SKM-1 treated with dmso at 0.1 percent for 144 hours (cell line): Measurements from ENCODE around the gene CLSTN1.

Experiments used
- DNase-seq: peaks from one replicate; lab custom pipeline; 2025; ENCODE audit not compliant: unreplicated experiment; lab: John Stamatoyannopoulos, UW

Gene CLSTN1

DNA sequence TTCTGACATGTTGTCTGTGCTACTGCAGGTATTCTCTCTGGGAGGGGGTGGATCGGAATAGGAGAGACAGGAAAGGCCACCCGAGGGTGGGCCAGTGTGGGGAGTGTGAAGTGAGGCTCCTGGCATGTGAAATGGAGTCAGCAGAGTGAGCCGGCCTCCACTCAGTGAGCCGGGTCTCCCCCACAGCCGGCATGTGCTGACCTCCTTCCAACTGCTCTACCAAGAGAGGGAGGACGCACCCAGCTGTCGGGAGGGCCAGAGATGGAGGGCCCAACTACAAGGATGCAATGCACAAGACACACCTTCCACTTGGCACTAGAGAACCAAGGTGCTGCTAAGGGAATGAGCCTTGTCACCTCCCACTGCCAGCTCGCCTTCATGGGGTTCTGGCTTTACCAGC lies 28.2 kb upstream of the CLSTN1 start:
- no peak for DNase-seq

DNA sequence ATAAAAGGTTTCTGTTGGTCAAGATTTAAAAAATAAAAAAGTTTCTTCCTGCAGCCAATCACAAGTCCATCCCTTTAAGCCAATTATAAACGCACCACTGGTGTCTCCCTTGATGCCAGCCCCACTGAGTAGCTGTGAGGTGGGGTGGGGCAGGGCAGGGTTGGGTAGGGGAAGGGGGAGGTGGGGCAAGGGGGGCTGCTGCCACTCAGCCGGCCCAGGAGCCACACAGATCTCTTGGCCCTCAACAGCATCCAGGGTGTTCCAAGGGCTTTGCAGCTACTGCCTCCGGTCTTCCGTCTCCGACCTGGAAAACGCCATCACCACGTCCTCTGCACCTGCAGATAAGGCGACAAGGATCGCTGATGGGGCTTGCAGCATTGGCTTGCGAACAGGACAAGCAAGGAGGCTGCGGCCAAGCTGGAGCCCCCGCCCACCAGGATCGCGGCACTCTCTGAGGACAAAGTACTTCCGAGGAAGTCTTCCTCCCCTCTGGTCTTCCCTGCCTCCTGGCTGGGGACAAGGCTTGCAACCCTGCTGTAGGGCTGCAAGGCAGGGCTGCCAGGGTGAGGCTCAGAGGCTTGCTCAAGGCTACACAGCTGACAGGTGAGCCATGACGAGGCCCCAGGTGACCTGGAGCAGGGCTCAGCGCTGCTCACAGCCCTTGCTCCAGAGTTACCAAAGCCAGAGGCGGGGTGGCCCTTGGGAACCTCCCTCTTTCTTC lies 26.8 kb upstream of the CLSTN1 start:
- DNase-seq = no peak

DNA sequence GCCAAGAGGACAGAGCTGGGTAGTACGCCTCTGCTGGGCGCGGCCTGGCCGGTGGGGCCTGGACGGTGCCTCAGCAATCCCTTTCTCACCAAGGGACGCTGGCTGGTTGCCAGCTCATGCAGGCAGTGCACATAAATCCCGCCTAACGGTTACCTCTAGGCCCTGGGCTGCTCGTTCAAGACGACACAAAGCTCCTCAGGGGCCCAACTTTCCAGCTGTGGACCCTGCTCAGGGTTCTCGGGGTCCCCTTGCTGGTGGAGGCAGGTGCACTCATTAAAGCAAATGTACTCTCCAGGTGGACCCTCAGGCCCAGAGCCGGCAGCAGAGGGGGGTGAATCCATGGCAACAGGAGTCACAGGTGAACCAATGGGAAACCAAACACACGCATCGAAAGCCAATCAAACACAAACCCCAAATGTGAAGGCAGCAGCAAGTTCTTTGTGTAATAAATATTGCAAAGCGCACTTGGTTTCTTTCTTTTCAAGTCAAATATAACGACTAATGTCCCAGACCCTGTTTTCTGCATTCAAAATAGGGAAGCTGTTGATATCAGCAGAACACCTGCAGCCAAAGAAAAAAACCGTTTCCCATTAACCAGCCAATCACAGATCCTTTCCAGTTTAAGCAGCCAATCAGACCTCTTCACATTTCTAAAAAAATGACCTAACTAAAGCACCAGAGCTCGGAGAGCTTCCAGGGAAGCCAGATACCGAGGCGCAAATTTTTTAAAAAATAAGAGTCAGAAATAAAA lies 26.1 kb upstream of the CLSTN1 start:
- DNase-seq = no peak

DNA sequence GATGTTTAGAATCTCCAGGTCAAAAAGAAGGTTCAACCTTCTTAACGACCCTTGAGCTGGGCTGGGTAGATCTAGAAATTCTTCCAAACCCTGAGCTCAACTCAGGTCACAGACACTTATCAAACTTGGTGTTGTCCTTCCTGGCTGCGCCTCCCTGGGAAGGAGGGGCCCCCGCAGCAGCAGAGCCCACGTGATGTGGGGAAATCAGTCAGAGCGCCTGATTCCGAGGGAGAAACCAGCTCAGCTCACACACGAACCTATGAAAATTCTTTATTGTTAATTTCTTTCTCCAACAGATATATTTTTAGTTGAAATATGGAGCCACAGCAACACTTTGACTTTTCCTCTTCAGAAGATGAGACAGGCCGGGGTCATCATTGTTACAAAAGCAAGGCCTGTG lies 24.3 kb upstream of the CLSTN1 start:
- no peak for DNase-seq

DNA sequence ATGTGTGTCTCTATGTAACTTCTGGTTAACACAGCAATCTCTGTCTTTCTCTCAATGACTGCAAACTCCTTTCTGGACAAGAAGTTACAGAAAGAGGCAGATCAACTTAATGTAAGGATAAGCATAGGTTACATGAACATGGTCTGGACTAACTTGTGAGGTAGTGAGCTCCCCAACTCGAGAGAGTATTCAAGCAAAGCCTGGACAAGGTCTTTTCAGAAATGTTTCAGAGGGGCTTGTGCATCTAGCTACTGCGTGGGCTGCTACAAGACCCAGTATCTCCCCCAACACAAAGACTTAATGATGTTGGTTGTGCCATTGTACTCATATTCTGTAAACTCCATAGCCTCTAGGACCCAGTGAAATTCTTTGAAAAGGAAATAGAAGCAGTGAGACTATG lies 23.5 kb upstream of the CLSTN1 start:
- no peak for DNase-seq

DNA sequence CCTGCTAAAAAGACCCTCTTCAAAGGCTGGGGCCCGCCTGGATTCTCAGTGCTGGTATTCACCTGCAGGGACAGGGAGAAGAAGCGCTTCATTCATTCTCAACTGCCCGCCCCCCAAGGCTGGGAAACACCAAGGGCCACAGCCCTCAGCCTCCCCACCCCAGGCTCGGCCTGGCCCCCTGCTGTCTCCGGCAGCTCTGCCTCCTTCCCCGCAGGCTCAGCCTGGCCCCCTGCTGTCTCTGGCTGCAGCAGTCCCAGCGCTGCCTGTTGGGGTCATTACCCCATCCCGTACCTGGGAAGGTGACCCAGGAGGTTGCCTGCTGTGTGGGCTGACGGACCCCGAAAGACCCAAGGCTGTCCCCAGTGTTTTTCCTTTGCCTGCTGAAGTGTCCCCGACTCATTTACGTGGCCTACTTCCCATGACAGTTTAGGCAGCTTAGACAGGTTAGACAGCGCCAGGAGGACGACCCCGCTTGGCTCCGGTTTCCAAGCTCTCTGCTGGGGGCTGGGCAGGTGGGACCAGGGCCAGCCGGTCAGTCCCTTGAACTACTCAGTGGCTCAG lies 22.9 kb upstream of the CLSTN1 start:
- DNase-seq = no peak

DNA sequence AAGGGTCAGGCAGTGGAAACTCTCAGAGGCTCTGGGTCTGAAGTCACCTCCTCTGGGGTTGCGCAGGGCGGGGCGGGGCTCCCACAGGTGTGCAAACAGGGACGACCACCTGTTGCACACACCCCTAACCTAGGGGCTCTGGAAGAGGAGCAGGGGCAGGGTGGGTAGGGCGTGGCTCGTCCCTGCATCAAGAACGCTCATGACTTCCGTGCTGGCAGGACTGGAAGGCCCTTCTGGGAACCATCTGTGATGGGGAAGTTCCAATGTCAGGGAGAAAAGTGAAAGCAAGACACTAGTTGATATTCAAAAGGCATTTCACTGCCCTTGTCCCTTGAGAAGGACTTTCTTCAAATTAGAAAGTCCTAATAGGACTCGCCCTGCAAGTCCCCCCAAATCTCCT lies 22.1 kb upstream of the CLSTN1 start:
- DNase-seq = no peak

DNA sequence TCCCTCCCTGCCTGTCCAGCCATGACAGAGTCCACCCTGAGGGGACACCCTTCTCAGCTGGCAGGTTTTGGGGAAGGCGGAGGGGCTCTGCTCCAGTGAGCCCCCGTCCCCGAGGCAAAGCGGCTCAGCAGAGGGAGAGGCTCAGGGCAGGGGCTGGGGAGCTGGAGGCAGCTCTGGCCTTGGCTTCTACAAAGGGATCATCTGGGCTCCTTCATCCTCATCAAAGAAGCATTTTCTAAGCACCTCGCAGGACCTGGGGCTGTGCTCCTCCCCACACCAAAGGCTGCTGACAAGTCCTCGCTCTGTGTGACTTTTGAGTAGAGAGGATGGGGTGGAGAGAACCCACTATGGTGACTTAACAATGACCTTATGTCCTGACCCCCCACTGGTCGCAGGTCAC lies 21.0 kb upstream of the CLSTN1 start:
- no peak for DNase-seq

DNA sequence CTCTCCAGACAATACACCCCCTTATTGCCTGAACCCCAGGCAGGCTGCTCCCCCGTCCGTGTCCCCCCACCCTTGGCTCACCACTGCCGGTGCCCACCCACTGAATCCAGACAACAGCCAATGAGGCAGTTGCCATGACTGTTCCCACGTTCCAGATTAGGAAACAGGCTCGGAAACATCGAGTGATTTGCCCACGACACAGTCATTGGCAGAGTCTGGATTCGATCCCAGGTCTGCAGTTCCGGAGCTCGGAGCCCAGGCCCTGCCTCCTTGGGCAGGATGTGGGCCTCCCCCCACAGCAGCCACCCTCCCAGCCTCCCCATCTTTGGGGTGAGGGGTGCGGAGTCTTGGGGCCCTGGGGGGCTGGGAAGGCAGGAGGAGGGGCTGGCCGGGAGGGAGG lies 20.3 kb upstream of the CLSTN1 start:
- no peak for DNase-seq

DNA sequence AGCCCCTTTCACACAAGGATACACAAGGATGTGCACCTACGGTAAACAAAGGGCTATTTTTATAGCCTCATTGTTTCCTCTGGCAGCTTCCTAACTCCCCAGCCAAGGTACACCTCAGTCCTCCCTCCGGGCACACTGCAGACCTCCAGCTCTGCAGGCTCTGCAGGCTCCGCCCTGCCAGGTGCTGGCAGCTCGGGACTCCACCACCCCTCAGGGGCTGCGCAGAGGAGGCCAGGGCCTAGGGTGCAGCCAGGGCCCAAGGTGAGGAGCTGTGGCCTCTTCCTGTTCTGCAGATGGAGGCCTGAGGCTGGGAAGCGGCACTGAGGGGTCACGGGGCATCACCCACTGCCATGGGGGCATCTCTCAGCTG lies 19.8 kb upstream of the CLSTN1 start:
- no peak for DNase-seq

DNA sequence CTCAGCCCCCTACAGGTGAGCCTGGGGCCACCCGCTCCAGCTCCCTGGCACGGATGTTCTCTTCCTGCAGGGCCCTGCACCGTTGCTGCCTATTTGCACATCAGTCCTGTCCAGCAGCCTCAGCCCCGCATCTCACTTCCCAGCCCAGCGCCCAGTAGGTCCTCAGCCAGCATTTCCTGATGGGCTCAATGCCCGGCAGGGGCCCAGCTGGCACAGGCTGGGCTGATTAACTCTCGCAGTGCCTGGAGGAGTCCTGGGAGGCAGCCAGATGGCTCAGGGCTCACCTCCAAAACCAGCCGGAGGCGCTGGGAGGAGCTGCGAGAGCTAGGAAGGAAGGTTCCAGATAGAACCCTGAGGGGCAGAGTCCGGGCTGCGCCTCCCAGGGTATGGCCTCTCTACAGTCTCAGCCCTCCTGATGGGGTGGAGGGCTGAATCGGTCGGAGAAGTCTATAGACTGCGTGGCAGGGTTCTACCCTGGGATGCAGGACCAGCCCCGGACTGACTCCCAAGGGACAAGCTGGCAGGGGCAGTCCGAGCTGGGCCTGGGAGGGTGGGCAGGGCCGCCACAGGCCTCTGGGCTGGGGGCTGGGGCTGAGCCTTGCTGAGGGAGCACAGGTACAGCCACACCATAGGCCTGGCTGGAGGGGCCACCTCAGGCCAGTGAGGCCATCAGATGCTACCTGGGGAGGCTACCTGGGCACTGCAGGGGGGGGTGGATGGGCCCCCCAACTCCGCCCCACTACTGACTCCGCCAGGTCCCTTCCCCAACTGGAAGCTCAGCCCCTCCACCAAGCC lies 19.2 kb upstream of the CLSTN1 start:
- DNase-seq = no peak

DNA sequence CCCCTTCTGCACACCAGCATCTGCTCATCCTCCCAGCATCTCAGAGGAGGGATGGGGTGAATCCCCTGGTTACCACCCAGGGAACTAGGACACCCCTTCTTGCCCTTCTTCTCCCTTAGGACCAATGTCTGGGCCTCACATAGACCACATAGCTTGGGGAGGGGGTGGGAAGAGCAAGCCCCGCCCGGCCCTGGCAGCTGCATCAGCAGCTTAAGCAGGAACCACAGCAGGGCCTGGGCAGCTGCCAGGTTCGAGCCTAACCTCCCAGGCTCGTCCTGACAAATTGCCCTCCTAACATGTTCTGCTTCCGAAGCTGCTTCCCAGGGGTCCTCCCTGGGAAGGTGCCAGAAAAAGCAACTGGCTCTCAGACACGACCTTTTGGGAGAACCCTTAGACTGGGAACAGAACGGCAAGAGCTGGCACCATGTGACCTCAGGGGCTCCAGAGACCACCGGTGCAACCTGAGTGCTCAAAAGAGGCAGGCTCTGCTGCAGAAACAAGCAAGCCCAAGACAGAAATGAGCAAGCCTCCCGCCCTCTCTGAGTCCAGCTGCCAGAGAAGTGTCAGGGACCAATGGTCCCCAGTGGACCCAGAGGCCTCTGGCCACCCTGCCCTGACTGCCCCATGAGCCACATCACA lies 18.4 kb upstream of the CLSTN1 start:
- DNase-seq = no peak

DNA sequence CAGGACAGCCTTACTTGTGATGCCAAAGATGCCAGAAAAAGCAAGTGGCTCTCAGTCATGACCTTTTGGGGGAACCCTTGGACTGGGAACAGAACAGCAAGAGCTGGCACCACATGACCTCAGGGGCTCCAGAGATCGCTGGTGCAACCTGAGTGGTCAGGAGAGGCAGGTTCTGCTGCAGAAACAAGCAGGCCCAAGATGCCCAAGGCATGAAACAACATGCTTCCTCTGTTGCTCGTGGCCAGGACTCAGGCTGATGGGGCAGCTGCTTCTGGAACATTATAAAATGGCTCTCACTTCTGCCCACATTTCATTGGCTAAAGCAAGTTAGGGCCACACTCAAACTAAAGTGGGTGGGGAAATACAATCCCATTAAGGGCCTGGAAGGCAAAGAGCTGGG lies 17.7 kb upstream of the CLSTN1 start:
- no peak for DNase-seq

DNA sequence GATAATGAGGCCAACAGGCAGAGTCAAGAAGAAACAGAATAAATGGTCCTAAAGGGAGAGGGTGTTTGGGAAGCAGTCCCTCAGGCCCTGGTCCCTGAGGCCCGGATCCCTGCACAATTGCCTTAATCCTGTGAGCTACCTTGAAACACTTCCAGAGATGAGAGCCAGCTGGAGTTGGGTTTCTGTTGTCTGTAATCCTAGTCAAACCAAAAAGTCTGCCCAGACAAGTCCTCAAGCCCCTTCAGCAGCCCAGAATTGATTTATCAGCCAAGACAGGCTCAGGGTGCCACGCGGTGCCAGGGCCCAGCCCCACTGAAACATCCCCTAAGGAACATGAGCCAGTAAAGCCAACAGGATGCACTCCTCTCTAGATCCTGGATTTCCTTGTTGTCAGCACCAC lies 16.4 kb upstream of the CLSTN1 start:
- no peak for DNase-seq

DNA sequence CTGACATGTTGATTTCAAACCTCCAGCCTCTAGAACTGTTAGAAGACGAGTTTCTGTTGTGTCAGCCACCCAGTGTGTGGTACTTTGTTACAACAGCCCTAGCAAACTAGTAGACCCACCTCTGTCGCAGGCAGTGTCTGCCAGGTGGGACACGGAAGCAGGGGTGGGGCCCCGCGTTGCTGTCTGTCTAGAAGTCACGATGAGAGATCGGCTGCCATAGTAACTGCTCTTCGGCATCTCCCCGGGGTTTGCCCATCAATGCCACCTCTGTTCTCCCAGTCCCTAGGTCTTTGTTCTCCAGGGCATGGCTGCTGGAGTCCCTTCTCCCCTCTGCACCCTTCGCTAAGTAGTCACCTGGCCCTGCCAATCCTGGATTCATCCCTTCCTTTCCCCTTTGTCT lies 15.2 kb upstream of the CLSTN1 start:
- DNase-seq = no peak

DNA sequence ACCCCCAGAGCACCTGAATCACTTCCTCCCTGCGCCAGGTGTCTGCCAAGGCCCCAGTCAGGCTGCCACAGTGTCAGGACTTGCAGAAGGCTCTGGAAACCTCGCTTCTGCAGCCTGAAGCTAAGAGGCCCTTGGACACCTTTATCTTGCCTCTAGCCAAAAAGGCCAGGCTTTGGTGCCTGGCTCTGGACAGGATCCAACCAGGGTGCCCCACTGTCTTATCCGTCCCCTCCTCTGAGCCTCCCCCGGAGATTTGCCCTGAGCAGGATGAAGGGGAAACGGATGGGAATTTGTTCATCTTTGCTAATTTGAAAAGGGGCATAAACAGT lies 12.8 kb upstream of the CLSTN1 start:
- no peak for DNase-seq

DNA sequence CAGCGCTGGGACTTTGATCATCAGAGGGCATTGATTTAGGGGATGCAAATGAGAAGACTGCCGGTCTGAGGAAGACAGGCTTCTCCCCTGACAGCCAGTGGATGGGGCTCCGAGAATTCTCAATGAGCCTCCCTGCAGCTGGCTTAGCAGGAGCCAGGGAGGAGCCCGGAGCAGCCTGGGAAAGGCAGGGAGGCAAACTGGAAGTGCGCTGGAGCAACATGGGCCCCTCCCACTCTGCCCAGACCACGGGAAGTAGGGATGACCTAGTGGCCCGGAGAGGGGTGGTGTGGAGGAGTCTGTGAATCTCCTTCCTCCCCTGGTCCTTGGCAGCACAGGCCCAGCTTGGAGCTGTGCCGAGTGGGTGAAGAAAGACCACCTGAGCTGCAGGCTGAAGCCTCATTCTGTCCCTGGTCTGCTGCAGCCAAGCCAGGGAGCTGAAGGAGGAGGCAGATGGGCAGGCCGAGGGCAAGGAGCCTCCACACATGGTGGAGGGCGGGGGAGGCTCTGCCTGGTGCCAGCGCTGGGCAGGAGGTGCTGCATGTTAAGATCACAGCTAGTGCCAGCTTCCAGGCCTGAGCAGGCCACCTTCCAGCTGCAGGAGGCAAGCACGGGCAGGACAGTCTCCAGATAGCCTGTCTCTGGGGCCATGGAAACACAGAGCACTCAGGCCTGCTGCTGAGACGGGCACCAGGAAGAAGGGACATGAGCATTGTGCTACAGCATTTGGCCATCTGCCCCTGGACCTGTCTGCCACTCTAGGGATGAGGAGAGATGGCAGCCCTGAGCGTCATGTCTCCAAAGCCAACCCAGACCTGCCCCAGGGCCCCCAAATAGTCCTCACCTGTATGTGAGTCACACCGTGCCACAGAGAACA lies 12.2 kb upstream of the CLSTN1 start:
- no peak for DNase-seq

DNA sequence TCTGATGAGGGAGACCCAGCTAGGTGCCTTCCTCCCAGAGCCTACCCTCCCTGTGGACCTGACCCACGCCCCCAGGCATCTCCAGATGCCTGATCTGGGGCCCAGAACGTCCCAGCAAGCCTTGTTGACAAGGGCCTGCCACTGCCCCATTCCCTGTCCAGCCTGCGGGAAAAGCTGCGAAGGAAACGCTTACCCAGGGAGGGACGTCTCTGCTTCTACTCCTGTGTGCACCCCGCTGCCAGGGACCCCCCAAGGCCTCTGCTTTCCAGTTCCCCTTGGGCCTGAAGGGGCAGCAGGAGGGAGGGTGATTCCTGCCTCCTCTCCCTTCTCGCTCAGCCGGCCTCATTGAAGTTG lies 11.6 kb upstream of the CLSTN1 start:
- DNase-seq = no peak

DNA sequence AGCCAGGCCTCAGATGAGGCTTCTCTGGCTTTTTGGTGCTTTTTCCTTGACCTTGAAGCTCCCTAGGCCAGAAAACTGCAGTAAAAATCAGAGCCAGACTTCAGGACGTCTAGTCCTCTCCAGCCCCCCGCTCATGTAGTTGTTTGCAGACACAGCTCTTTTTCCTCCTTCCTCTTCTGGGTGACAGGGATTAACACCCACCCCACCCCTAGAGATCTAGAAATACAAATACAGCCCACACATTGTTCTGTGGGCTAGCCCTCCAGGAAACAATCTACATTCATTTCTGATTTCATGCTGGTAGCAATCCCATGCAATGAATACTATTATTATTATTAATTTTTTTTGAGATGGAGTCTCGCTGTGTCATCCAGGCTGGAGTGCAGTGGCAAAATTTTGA lies 9.9 kb upstream of the CLSTN1 start:
- DNase-seq = no peak

DNA sequence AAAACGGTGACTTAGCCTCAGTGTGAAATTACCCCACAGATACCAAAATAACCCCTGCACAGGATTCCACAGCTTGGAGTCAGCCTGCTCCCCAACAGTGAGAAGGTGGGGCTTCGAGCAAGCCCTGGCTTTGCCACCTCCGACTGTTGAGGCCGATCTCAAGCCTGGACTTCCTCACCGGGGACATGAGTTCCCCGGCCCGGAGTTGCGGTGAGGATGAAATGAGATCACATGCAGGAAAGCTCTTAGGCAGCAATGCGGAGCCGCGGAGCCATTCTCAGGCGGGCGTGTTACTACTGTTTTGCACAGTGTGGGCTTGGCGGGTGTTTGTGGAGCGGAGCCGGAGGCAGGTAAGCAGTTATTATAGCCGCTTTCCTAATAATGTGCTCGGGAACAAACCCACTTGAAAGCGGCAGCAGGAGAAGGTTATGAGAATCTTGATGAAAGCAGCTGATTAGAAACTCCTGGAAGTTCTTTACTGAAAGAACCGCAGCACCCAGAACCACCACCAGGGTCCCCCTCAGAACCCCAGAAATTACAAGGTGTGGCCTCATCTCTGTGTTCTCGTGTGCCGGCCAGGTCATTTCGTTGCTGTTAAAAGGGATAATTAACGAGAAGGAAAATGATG lies 3.9 kb upstream of the CLSTN1 start:
- no peak for DNase-seq
